GM20431 (cell line): ENCODE data around the gene EIF3CL.
"Not testable (repeated sequence)": the region's sequence is repeated elsewhere in the genome, so short reads cannot be mapped to it uniquely, and the experiment has no call there.

Source experiments
- in situ Hi-C: fragments of 300-500 bp; cut with MseI, MboI; formaldehyde crosslinking; loops from one replicate; pipeline ENCODE4 v1.15.0; 2020; ENCODE audit warnings: low sequenced_read_pairs; ENCODE audit not compliant: unreplicated experiment

The EIF3CL gene

DNA sequence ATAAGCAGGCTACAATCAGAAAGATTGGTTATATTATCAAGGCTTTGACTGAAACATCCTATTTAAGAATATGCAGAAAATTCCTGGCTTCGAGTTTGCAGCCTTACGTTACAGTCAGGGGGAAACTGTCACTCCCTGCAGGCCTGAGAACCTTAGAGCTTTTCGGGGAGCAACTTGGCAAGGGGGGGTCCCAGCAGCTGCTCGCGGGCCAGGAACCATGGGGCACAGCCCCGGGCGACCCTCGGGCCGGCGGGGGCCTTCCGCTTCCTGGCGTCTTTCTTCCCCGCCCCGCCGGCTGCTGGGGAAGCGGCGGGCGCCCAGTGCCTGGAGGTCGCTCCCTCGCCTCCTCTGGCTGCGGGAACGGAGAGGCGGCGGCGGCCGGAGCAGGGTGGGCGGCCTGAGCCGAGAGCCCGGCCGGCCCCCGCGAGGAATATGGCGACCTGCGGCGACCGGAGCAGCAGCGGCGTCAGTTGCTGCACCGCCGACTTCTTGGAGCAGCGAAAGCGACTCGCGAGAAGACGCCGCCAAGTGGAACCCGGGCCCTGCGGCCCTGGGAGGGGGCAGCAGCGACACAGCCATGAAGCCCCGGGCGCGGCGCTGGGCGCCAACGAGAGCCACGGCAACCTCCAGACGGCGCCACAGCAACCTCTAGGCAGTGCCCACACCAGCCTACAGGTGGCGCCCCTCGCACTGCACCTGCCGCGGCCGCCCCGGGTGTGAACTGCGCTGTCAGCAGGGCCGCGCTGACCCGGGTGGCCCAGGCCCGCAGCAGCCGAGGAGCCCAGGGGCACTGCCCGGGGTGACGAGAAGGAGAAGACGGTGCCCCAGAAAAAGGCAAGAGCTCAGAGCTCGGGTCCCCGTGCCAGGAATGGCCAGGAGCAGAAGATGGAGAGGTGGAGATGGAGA is 39.1 kb downstream of the EIF3CL start:
- in situ Hi-C loops = not testable (repeated sequence)

DNA sequence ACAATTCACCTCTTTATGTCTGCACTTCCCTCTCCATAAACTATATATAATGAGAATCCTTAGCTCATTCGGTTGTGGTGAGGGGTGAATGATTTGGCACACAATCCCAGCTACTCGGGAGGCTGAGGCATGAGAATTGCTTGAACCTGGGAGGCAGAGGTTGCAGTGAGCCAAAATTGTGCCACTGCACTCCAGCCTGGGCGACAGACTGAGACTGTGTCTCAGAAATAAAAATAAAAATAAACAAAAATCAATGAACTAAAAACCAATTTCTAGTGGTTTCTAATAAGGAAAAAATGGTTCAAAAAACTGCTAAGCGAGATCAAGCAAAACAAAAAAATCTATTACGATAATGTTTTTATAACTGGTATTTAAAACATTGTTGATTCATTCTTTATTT is 40.2 kb downstream of the EIF3CL start, which contains the start of gene NPIPB6:
Gene NPIPB6 (minus strand): TSS at position 101 of the 400 bp plus-strand sequence. CDS start 686 bp downstream, outside the sequence.
- in situ Hi-C loops = not testable (repeated sequence)

DNA sequence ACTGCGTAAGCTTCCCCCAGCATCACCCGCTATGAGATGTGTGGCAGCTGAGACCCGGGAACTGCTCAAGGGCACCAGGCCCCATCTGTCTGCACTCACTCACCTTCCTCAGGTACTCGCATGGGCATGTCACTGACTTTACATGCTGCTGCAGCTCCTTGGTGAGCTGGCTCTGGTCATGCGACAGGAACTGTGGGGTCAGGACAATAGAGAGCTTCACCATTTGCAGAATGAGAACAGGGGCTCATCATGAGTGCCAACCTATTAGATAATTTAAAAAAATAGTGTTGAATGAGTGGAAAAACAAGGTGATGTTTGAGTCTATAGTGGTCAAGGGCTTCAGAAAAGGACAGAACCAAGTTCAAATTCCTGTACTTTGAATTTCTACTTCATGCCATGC is 41.0 kb downstream of the EIF3CL start:
- in situ Hi-C loops = not testable (repeated sequence)

DNA sequence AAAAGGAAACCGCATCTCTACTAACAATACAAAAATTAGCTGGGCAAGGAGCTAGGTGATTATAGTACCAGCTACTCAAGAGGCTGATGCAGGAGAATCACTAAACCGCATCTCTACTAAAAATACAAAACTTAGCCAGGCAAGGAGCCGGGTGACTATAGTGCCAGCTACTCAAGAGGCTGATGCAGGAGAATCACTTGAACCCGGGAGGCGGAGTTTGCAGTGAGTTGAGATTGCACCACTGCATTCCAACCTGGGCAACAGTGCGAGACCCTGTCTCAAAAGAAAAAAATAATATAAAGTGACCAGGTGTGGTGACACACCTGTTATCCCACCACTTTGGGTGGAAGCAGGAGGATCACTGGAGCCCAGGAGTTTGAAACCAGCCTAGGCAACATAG is 65.4 kb downstream of the EIF3CL start:
- in situ Hi-C loops = not testable (repeated sequence)

DNA sequence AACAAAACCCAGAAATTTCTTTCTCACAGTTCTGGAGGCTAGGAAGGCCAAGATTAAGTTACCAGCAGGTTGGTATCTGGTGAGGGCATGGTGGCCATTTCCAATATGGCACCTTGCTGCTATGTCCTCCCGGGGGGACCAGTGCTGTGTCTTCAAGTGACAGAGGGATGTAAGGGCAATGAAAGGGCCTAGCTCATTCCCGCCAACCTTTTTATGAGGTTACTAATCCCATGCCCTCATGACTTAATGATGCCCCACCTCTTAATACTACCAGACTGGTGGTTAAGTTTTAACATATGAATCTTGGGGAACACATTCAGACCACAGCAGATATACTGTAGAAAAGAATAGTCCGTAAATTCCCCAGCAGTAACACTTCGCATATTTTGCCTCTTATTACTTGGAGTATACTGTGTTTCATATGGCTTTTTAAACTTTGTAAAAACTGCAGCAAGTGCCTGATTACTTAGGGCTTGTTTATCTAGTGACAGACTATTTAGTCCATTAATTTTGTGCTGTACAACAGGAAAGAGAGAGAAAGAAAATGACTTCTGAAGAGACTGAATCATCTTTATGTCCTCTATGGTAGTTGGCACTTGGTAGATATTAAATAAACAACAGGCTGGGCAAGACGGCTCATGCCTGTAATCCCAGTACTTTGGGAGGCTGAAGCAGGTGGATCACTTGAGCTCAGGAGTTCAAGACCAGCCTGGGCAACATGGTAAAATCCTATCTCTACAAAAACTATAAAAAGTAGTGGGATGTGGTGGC is 66.5 kb downstream of the EIF3CL start:
- in situ Hi-C loops = not testable (repeated sequence)

DNA sequence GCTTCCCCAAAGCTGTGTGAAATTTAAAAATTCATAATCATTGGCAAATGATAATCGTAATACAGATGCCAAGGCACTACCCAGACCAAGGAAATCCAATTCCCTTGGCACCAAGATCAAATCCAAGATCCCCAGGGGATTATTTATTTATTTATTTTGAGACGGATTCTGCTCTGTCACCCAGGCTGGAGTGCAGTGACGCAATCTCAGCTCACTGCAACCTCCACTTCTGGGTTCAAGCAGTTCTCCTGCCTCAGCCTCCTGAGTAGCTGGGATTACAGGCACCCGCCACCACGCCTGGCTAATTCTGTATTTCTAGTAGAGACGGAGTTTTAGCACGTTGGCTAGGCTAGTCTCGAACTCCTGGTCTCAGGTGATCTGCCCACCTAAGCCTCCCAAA is 68.0 kb downstream of the EIF3CL start:
- in situ Hi-C loops = not testable (repeated sequence)

DNA sequence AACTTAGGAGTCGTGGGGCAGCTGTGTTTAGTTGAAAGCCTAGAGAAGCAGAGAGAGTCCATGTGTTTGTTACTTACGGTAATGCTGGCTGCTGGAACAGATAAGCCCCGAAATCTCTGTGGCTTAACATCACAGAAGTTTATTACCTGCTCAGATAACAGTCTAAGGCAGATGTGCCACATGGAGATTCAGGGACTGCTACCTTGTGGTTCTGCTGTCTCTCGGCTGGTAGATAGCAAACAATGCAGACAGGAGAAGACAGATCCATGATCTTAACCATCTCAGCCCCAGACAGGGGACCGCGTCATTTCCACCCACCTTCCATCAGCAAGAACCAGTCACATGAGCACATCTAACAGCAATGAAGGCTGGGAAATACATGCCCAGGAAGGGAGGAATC is 71.0 kb downstream of the EIF3CL start:
- in situ Hi-C loops = not testable (repeated sequence)

DNA sequence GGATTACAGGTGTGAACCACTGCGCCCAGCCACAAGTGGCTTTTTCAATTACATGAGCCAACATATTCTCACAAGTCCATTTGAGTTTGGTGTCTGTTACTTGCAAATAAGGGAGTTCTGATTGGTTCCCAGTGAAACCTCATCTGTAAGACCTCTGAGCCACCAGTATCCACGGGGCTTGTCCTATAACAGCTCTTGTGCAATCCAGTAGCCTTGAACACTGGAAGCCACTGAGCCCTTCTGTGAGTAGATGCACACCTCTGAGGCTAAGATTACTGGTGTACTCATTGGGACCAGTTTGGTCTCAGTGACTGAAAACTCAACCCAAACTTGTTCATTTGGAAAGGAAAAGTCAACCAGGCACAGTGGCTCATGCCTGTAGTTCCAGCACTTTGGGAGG is 72.7 kb downstream of the EIF3CL start:
- in situ Hi-C loops = not testable (repeated sequence)

DNA sequence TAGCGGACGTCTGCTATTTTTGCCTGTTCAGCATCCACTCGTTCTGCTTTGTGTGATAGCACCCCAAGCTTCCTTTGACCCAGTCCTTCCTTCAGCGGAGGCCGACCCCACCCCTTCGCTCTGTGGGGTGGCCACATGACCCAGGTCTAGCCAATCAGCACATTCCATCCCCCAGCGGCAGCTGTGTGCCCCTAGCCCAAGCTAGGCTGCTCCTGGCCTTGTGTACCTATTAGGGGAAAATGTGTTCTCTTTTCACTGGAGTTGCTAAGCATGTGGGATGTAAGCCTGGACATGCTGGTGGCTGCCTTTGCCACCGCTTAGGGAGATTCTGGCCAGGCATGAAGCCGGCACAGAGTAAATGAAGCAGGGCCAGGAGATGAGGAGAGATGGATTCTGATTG is 73.4 kb downstream of the EIF3CL start:
- in situ Hi-C loops = not testable (repeated sequence)
